Stimulated activated CD8-positive, alpha-beta memory T cell treated with anti-CD3 and anti-CD28 coated beads, Interleukin-7, amount 100 ng/mL, for 4 hours (primary cell): ENCODE results near the gene LZTS3.
A peak's percentile ranks its signal among the peaks of the same experiment; 100 is the strongest.
"Not testable (repeated sequence)": the region's sequence is repeated elsewhere in the genome, so short reads cannot be mapped to it uniquely, and the experiment has no call there.

Experiments
- DNase-seq, 2 donors: peaks; one replicate each; pipeline ENCODE4 v3.0.0-alpha.2; 2020; ENCODE audit warnings: low read depth in 2 of 2

Gene LZTS3

GRCh38 chr20:3192226-3193015 is 19.1 kb upstream of the LZTS3 start:
- no peak for DNase-seq

DNA sequence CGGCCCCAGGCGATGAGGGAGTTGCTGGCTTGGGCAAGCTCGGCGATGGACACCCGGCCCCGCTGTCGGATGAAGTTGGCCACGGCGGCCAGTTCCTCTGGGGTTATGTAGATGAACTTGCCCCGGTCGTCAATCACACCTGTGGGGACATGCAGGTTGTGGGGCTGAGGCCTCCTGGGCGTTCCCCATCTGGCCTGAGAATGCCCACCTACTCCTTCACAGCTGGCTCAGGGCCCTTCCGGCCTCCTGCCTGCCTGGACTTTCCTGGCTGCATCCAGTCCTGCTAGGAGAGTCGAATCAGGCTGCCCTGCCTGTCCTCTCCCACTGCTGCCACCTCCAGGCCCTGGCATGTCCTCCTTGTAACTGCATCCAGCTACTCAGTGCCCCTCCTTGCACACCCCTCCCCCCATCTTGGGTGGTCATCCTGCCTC is 17.3 kb upstream of the LZTS3 start:
- no peak for DNase-seq

DNA sequence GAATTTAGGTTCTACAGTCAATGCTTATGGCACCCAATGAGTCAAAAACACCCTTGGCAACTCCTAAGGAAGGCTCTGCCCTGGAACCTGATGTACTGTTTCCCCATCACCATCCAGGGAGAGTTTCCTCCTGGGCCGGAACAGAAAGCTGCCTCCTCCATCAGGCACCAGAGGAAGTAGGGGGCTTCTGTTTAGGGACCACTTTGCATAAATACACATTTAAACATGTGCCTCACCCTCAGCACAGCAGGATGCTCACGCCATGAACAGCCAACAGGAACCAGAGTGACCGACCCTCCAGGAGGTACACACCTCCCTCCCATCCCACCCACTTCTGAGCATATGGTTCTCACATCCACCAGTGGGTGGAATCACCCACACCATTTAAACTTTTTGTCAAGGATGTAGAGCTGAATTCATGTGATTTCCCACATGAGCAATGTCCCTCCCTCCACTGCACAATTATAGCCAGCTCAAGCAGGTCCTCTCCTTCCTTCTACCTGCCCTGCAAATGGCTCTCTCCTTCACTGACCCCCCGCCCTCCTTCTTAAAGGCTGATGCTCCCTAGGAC is 16.3 kb upstream of the LZTS3 start:
- DNase-seq, result no peak

DNA sequence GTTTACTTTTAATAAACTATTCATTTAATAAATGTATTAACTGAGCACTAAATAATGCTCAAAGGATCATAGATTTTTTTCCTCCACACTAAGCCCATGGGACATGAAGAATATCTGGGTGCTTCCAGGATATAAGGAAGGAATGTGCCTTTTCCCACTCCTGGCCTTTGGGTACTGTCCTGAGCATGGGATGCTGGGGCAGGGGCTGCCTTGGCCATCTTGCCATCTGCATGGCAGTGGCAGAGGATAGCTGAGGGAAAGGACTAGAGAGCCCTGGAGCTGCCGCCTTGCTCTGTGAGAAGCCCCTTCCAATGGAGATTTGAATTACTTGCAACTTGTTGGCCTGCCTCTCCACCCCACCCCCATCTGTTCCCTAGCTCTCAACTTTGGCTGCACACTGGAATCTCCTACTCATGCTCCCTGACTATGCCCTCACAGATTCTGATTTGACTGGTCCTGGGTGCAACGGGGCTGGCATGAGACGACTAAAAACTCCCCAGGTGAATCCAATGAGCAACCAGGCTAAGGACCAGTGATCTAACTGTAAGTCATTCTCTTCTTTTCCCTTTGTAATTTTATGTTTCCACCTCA is 15.6 kb upstream of the LZTS3 start:
- DNase-seq, result no peak

GRCh38 chr20:3187861-3188260 is 14.5 kb upstream of the LZTS3 start:
- not testable (repeated sequence) for DNase-seq

DNA sequence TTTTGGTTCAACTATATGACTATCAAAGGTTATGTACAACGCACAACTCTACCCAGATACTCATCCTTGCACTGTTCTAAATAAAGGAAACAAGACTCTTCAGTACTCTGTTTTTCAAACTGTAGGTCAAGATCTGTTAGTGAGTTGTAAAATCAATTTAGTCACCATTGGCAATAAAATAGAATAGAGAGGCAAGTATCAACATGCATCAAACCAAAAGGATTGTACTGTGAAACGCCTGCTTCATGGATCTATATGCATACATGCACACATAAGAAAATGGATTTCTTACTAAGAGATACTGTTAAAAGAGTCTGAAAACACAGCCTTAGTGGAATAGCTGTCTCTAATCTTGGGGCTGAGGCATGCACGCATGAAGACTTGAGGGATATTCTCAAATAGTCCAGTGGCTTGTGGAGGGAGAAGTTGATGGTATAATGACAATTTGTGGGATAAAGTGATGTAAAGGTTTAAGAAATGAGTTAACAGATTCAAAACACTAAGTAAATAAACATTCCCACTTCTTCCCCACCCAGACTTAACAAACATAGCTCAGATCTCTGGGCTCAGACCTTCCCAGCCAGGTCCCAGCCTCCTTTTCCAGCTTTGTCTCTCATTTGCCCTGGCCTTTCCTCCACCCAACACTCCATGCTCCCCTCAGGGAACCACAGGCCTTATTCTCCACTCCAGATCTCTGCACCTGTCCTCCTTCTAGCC is 10.7 kb upstream of the LZTS3 start:
- no peak for DNase-seq

DNA sequence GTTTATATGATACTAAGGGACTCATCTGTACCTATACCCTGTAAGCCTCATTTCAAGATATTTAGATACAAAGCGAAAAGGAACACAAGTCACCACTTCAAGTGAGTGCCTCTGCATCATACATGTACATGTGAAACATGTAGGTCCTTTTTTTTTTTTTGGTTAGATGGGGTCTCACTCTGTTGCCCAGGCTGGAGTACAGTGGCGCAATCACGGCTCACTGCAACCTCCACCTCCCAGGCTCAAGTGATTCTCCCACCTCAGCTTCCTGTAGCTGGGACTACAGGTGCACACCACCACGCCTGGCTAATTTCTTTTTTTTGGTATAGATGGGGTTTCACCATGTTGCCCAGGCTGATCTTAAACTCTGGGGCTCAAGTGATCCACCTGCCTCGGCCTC is 9.1 kb upstream of the LZTS3 start:
- not testable (repeated sequence) for DNase-seq

DNA sequence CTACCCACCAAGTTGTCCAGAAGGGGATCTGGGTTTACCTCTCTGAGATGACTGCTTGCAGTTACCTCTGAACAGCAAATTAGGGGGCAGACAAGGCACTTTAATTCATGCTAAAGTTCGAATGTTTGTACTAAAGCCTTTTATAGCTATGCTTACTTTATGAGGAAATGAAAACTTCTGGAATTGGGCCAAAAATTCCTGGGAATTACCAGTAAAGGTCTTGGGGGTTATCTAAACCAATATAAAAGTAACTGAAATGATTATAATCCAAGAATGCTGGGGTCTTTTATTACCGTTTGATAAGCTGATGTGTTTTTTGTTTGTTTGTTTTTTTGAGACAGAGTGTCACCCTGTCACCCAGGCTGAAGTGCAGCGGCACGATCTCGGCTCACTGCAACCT is 7.9 kb upstream of the LZTS3 start:
- no peak for DNase-seq

DNA sequence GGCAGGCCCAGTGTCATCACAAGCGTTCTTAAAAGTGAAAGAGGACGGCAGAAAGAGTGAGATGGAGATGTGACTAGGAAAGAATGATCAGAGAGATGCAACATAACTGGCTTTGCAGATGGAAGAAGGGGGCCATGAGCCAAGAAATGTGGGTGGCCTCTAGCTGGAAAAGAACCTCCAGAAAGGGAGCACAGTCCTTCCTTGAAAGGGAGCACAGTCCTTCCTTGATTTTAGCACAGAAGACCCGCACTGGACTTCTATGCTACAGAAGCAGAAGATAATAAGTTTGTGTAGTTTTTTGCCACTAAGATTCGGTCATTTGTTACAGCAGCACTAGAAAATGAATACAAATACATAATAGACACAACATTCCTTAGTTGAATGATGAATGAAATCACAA is 7.0 kb upstream of the LZTS3 start:
- no peak for DNase-seq

DNA sequence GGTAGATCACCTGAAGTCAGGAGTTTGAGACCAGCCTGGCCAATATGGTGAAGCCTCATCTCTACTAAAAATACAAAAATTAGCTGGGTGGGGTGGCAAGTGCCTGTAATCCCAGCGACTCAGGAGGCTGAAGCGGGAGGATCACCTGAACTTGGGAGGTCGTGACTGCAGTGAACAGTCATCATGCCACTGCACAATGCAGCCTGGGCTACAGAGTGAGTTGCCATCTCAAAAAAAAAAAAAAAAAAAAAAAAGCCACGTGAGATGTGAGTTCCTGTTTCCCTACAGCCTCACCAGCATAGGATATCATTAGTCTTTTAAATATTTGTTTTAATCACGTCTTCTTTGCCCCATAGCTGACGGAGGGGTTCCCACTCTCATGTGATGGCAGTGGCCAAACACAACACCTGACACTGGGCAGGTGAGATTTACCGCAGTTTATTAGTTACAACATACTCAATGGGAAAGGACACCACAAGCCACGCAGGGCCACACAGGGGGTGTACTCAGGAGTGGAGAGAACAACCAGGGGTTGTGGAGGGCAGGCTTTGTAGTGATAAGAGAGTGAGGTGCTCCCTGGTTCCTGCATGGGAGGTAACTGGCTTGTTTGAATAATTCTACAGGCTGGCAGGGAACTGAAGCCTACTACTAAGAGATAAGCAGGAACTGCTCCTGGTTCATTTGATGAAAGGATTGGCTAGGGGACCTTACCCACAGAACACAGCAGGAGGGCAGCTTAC is 4.6 kb upstream of the LZTS3 start:
- no peak for DNase-seq

- no peak for DNase-seq
Measured at GRCh38 chr20:3175270-3175669, 1.9 kb upstream of the LZTS3 start.

- DNase-seq, result no peak
Measured at GRCh38 chr20:3174442-3175261, 1.3 kb upstream of the LZTS3 start.

DNA sequence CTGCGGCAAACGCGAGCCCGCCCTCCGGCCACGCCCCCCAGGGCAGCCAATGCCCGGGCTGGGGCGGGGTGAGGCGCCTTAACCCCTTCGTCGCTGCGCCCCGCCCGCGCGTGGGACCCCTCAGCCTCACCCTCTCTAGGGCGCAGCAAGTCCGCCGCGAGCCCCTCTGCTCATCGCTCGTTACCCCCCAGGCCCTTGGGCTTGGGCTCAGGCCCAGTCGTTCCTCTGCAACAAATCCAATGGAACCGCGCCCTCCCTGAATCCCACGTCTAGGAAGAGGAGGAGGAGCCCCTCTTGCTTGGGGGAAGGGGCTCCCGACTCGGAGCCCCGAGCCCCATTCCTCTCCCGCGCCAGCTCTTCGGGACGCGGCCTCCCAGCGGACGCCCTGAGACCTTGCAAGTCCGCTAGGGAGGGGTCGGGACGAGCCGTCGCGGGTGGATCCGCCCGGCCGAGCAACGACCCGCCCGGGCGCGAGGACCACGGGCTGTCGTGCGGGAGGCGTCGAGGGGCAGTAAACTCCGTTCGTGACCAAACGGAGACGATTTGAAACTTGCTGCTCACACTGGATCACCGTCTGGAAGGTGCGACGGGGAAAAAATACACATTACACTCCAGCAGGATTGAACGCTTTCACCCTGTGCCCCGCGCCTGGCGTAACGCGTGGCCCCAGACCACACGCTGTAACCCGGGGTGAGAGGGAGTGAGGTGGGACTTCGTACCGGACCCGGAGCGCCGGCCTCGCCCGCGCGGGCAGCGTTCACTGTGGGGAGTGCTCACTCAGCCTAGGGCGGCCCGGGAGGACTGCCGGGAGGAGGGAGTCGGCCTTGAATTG is 477 bp upstream of the LZTS3 start:
- peak; percentile 70 to 86 for DNase-seq

GRCh38 chr20:3172126-3172932 is 1.0 kb downstream of the LZTS3 start:
- DNase-seq, result no peak

DNA sequence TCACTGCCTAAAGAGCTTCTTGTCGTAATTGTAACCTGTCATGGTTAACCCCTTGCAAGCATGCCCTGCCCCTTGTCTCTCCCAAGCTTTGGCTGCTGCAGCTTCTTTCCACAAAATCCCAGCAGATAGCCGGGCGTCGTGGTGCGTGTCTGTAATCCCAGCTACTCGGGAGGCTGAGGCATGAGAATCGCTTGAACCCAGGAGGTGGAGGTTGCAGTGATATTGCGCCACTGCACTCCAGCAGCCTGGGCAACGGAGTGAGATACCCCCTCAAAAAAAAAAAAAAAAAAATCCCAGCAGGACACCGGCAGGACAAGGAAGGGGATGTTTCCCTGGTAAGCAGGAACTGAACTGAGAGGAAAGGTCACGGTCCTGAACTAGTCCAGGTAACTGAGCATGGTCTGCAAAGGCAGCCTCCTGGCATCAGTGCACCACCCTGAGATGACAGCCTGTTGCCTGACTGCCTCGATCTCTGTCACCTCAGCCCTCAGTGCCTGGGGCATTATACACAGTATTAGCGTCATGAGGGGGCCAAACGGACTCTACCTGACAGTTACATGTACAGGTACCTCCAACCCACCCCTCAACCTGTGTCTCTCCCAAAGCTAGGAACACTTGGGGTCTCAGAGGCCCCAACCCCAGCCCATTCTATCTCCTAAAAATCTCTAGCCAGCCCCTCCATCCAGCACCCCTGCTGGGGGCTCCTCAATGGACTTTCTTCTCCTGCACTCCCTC is 1.8 kb downstream of the LZTS3 start:
- no peak for DNase-seq

DNA sequence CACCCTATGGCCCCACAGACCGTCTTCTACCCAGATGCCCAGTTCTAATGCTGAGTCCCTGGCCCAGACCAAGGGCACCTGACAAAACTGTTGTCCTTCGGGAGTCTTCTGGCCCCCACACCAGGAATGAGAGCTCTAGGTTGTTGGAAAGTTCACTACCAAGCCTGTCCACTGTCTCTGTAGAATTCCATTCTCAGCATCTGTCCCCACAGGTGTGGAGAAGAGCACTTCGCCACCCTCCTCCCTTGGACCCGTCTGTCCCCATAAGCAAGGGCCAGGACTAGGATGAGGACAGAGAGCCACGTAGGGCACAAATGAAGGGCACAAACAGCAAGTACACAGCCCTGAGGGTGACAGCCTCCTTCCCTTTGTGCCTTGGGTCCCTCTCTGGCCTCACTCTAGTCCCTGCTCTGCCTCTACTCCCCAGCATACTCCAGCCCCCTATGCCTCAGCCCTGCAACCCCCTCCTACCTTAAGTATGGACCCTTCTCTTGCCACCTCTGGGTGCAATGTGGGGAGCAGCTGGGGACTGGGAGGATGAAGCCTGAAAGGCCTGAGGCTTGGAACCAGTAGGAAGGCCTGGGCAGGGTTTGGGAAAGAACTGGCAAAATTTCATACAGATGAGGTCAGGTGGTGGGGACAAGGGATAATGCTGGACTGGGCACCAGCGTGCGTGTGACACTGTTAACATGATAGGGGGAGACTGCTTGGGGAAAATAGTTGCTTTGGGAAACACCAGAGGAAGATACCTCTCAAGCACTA is 4.3 kb downstream of the LZTS3 start:
- no peak for DNase-seq

DNA sequence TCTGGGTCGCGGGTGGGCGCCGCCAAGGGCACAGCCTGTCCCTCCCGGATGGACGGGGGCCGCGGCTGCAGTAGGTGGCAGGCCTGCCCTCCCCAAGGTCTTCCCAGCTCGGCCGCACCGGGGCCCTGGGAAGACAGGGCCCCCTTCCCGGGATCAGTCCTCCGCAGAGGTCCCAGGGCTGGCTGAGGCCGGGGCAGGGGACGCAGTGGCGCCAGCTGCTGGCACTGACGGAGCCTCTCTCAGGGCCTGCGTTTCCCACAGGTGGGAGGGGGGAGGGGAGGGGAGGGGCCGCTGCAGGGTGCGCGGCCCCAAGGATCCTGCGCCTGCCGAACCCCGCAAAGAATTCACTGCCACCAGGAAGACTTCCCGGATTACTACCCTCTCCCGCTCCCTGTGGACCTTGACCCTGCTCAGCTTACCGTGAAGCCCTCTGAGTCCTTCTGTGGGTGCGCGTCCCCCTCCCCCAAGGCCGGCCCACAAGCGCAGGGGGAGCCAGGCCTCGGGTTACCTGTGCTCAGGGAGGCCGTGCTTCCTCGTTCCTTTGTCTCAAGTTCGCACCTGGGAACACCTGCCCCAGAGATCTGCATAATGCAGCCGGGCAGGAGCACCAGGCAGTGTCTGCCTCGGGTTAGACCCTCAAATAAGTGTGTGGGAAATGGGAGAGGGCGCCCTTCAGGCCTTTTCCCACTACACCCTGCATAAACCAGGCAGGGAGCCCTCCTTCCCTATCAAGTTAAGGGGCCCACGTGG is 5.1 kb downstream of the LZTS3 start:
- no peak for DNase-seq
